Activated T-cell treated with anti-CD3 and anti-CD28 coated beads, Interleukin-2, amount 50 U/mL, for 4 hours (primary cell): ENCODE data around the gene ARHGEF16. TPM values are rescaled to one million over a fixed set of nuclear protein-coding genes. Genes with fewer than 3 reads are reported as not detected.

Experiments
- ATAC-seq, 2 donors: fragments of 200-7000 bp; cut with Tn5 transposase; one replicate each; pipeline ENCODE4 v1.10.0; 2021
- DNase-seq: peaks from one replicate; pipeline ENCODE4 v3.0.0-alpha.2; 2020
- H3K27me3 Mint-ChIP-seq: one replicate; pipeline ENCODE4 v1.8.0; 2021; ENCODE audit warnings: low read depth, mixed read lengths
- H3K36me3 Mint-ChIP-seq: one replicate; pipeline ENCODE4 v1.8.0; 2022; ENCODE audit warnings: mixed read lengths; ENCODE audit not compliant: insufficient read depth
- H3K4me1 Mint-ChIP-seq: one replicate; pipeline ENCODE4 v1.8.0; 2021; ENCODE audit warnings: low read depth, mixed read lengths
- H3K4me3 Mint-ChIP-seq: one replicate; pipeline ENCODE4 v1.8.0; 2021; ENCODE audit warnings: mild to moderate bottlenecking, moderate library complexity, mixed read lengths
- H3K9me3 Mint-ChIP-seq: one replicate; pipeline ENCODE4 v1.8.0; 2021; ENCODE audit warnings: mixed read lengths
- total RNA-seq, 3 donors: library from RNA; stranded (reverse); gene quantifications; one replicate each; pipeline ENCODE4 v1.2.1, GENCODE V29; 2021

Gene ARHGEF16
- under 1 TPM in 2 of 3 donors, not detected in 1; 0.13 to 0.15 TPM for total RNA-seq

DNA sequence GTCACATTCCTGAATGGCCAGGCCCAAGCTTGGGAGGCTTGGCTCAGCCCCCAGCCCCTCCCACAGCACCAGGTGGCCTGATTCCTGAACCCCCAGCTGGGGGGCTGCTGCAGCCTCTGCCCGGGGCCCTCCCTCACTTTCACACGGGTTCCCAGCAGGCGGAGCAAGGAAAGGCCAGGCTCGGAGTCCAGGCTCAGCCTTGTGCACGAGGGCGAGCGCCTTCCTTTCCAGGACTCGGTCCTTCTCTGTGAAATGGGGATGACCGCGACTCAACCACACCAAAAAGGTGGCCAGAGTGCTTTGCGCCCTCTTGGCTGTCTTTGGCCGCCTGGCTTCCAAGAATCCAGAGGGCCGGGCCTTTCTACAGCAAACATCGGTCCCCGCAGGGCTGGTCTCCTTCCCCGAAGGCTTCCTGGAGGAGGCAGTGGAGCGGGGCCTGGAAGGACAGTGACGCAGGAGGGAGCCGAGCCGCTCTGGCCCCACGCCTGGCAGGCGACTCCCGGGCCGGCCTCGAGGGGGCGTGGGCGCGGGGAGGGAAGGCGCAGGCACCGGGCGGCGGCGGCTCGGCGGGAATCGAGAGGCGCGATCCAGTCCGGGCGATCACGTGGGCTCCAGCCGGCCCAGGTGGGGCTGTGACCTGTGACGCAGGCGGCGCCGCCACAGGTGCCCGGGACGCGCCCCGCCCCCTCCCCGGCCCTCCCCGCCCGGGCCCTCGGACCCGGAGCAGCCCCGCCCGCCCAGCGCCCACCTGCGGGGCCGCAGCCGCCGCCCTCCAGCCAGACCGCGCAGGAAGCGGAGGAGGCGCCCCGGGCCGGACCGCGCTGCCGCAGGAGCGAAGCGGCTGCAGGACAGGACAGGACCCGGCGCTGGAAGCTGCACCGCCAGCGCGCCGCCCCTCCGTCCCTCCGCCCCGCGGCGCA is at the start of gene ARHGEF16:
Gene ARHGEF16, plus strand, starts transcription at position 775 of the 920 bp plus-strand sequence. CDS start 8,420 bp downstream, outside the sequence.
- peaks cover 13% of the 10 kb centered on the region for H3K27me3 Mint-ChIP-seq
- H3K4me3 Mint-ChIP-seq: peak within 1 kb of the TSS; percentile 62
- H3K36me3 Mint-ChIP-seq: no peaks in the 10 kb centered on the region
- no peaks in the 10 kb centered on the region for H3K9me3 Mint-ChIP-seq
- ATAC-seq: peak; percentile 36 to 39
- DNase-seq: no peak
- peaks cover 4% of the 10 kb centered on the region for H3K4me1 Mint-ChIP-seq

DNA sequence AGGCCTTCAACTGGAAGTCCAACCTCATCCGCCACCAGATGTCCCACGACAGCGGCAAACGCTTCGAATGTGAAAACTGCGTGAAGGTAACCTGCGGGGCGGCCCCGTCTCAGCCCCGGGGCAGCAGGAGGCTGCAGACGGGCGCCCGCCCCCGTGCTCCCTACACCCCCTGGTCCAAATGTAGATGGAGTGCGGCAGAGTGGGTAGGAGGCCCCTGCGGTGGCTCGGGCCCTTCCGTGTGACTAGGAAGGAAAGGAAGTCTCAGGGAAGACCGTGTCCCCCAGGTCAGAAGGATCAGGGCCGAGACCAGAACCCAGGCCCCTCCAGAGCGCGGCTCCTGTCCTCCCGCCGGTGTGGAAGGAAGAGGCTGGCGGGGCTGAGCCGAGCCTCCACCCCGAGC is 49.7 kb upstream of the ARHGEF16 start:
- Mint-ChIP-seq H3K36me3 (no peaks in the 10 kb centered on the region), H3K27me3 (no peaks in the 10 kb centered on the region), H3K9me3 (no peaks in the 10 kb centered on the region), H3K4me1 (no peaks in the 10 kb centered on the region), H3K4me3 (no peak overlapping the region)
- ATAC-seq: no peak
- DNase-seq: no peak

GRCh38 chr1:3405491-3405890 is 49.0 kb upstream of the ARHGEF16 start:
- H3K27me3 Mint-ChIP-seq: no peaks in the 10 kb centered on the region
- no peaks in the 10 kb centered on the region for H3K4me1 Mint-ChIP-seq
- H3K36me3 Mint-ChIP-seq: no peaks in the 10 kb centered on the region
- no peak for DNase-seq
- no peak overlapping the region for H3K4me3 Mint-ChIP-seq
- H3K9me3 Mint-ChIP-seq: no peaks in the 10 kb centered on the region
- ATAC-seq: no peak

DNA sequence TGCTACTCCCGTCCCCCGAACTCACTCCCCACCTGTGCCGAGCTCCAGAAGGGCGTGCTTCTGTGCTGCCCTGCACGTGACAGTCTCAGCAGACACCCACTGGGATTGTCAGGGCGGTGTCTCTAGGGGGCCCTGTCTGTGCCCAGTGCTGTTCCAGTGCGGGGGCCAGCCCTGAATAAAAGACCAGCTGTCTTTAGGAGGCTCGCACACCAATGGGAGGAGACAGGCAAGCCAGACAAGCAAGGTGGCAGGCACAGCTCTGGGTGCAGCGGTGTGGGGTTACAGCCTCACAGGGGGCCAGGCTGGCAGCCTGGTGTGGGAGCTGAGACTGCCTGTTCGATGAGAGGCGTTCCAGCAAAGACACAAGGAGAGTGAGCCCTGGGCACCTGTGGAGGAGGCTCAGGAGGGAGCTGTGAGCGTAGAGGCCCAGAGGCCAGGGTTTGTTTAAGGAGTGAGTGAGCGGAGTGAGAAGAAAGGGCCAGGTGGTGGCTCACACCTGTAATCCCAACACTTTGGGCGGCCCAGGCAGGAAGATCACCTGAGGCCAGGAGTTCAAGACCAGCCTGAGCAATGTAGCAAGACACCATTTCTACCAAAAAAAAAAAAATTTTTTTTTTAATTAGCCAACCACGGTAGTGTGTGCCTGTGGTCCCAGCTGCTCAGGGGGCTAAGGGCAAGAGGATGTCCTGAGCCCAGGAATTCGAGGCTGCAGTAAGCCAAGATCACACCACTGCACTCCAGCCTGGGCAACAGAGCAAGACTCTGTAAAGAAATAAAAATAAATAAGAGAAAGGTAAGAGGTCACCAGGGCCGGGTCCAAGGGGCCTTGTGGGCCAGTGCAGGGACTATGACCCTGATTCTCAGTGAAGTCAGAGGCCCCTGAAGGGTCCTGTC is 48.2 kb upstream of the ARHGEF16 start:
- H3K9me3 Mint-ChIP-seq: no peaks in the 10 kb centered on the region
- ATAC-seq (no peak), DNase-seq (no peak)
- H3K4me1 Mint-ChIP-seq: no peaks in the 10 kb centered on the region
- no peaks in the 10 kb centered on the region for H3K27me3 Mint-ChIP-seq
- no peaks in the 10 kb centered on the region for H3K36me3 Mint-ChIP-seq
- no peak overlapping the region for H3K4me3 Mint-ChIP-seq

DNA sequence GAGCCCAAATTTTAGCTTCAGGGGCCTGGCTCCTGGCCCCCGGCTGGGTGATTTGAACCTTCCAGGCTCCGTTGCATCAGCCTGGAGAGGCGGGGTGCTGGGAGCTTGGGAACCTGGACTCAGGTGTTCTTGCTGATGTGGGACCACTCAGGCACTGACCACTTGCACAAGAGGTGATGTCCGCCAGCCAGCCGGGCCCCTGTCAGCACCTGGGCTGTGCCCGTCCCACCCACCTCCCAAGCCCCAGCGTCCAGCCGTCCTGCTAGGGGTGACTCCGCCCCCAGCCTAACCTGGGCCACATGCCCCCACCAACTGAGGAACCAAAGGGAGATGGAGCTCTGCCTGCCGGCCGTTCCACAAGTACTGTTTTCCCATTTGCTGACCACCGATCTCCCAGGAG is 47.4 kb upstream of the ARHGEF16 start:
- Mint-ChIP-seq H3K36me3 (no peaks in the 10 kb centered on the region), H3K4me1 (no peaks in the 10 kb centered on the region), H3K4me3 (no peak overlapping the region), H3K27me3 (no peaks in the 10 kb centered on the region), H3K9me3 (no peaks in the 10 kb centered on the region)
- DNase-seq (no peak), ATAC-seq (no peak)

DNA sequence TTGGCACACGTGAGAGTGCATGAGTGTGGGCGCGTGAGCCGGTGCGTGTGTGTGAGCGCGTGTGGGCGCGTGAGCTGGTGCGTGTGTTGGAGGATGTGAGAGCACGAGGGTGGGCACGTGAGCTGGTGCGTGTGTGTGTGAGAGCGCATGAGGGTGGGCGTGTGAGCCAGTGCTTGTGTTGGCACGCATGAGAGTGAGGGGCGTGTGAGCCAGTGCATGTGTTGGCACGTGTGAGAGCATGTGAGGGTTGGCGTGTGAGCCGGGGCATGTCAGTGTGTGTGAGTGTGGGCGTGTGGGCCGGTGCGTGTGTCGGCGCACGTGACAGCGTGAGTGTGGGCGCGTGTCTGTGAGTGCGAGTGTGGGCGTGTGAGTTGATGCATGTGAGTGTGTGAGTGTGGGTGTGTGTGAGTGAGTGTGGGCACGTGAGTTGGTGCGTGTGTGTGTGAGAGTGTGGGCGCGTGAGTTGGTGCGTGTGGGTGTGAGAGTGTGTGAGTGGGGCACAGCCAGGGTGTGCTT is 45.7 kb upstream of the ARHGEF16 start:
- H3K4me1 Mint-ChIP-seq: no peaks in the 10 kb centered on the region

DNA sequence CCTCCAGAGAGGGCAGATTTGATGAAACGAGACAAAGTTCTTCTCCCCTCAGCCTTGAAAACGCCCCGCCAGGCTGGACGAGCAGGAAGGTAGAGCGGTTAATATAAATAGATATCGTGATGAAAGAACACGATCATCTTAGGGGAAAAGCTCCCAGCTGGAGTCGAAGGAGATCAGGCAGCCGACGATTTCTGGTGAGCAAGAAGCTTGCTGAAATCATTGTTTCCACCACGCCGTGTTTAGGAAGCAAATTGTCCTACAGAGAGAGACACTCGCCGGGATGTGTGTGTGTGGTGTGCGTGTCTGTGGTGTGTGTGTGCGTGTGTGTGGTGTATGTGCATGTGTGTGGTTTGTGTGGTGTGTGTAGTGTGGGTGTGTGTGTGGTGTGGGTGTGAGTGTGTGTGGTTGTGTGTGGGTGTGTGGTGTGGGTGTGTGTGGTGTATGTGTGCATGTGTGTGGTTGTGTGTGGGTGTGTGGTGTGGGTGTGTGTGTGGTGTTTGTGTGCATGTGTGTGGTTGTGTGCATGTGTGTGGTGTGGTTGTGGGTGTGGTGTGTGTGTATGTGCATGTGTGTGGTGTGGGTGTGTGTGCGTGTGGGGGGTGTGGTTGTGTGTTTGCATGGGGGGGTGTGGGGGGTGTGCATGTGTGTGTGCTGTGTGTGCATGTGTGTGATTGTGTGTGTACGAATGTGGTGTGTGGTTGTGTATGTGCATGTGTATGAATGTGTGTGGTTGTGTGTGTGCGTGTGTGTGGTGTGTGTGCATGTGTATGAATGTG is 44.9 kb upstream of the ARHGEF16 start:
- Mint-ChIP-seq H3K9me3 (no peaks in the 10 kb centered on the region), H3K36me3 (no peaks in the 10 kb centered on the region), H3K4me1 (no peaks in the 10 kb centered on the region), H3K27me3 (no peaks in the 10 kb centered on the region), H3K4me3 (no peak overlapping the region)
- no peak for ATAC-seq
- DNase-seq: no peak

More for the DNA sequence above, 45.7 kb upstream of the ARHGEF16 start:
- no peak overlapping the region for H3K4me3 Mint-ChIP-seq
- no peak for ATAC-seq
- no peaks in the 10 kb centered on the region for H3K36me3 Mint-ChIP-seq
- no peaks in the 10 kb centered on the region for H3K9me3 Mint-ChIP-seq
- DNase-seq: no peak
- no peaks in the 10 kb centered on the region for H3K27me3 Mint-ChIP-seq

DNA sequence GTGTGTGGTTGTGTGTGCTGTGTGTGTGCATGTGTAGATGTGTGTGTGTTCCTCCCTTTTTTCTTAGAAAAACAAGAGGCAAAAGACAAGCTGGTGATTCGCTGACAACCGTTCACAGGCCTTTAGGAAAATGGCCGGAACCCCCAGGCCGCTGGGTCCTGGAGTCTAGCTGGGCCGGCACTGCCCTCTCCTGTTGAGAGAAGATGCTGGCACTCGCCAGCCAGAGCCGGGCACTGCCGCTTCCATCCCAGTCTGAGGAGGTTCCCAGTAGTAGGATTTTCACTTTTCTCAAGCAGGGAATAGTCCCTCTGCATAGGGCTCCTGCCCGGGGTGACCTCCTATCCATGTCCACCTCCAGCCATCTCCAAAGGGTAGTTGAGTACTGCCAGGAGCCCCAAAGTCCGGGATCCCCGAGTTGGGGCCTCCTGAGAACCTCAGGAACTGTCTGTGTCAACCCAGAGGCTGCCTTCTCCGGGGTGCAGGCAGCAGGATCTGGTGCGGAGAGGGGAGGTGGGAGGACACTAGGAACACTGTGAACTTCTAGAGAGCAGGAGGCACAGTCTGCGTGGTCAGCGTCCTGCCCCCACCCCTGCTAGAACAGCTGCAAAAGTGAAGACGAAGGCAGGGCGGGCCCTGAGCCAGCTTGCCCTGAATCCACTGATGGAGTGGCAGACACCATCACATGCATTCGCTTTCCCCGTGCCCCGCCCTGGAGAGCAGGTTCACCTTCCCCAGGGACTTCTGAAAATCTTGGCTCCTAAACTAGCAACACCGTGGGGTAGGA is 44.1 kb upstream of the ARHGEF16 start:
- ATAC-seq (no peak), DNase-seq (no peak)
- Mint-ChIP-seq H3K9me3 (no peaks in the 10 kb centered on the region), H3K27me3 (no peaks in the 10 kb centered on the region), H3K4me1 (no peaks in the 10 kb centered on the region), H3K36me3 (no peaks in the 10 kb centered on the region), H3K4me3 (no peak overlapping the region)

DNA sequence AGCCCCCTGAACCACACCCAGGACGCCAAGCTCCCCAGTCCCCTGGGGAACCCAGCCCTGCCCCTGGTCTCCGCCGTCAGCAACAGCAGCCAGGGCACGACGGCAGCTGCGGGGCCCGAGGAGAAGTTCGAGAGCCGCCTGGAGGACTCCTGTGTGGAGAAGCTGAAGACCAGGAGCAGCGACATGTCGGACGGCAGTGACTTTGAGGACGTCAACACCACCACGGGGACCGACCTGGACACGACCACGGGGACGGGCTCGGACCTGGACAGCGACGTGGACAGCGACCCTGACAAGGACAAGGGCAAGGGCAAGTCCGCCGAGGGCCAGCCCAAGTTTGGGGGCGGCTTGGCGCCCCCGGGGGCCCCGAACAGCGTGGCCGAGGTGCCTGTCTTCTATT is 42.7 kb upstream of the ARHGEF16 start:
- H3K9me3 Mint-ChIP-seq: no peaks in the 10 kb centered on the region
- DNase-seq (no peak), ATAC-seq (no peak)
- no peak overlapping the region for H3K4me3 Mint-ChIP-seq
- no peaks in the 10 kb centered on the region for H3K36me3 Mint-ChIP-seq
- H3K4me1 Mint-ChIP-seq: no peaks in the 10 kb centered on the region
- no peaks in the 10 kb centered on the region for H3K27me3 Mint-ChIP-seq

GRCh38 chr1:3412376-3412775 is 42.1 kb upstream of the ARHGEF16 start:
- Mint-ChIP-seq H3K27me3 (no peaks in the 10 kb centered on the region), H3K36me3 (no peaks in the 10 kb centered on the region), H3K4me1 (no peaks in the 10 kb centered on the region), H3K4me3 (no peak overlapping the region), H3K9me3 (no peaks in the 10 kb centered on the region)
- ATAC-seq (no peak), DNase-seq (no peak)

DNA sequence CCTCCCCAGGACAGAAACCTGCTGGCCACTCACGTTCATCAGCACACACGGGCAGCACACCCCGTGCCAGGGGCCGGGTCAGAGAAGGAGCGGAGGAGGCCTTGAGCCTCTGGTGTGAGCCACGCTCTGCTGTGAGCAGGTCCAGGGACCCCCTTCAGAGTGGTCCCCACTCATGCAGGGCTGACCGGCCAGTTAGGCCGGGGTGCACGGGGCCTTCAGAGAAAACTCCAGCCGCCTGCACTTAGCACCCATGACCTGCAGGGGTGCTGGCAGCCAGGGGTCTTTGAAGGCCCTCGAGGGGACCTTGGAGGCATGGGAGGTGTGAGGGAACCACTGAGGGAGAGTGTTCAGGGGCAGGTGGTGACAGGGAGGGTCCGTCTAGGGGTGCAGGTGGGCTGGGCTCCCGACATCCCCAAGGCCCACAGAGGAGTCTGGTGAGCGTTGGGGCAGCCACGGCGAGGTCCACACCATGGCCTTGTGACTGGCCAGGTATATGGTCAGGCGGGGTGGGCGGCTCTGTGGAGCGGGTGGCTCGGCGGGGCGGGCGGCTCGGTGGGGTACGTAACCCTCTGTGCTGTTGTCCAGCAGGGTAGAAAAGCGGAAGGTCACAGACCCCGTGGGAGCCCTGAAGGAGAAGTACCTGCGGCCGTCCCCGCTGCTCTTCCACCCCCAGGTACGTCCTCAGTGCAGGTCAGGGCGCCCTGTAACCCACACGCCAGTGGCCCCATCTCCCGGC is 40.3 kb upstream of the ARHGEF16 start:
- Mint-ChIP-seq H3K4me1 (no peaks in the 10 kb centered on the region), H3K4me3 (no peak overlapping the region), H3K9me3 (no peaks in the 10 kb centered on the region), H3K36me3 (no peaks in the 10 kb centered on the region), H3K27me3 (no peaks in the 10 kb centered on the region)
- DNase-seq (no peak), ATAC-seq (no peak)

GRCh38 chr1:3415260-3416090 is 39.0 kb upstream of the ARHGEF16 start:
- ATAC-seq (no peak), DNase-seq (no peak)
- Mint-ChIP-seq H3K36me3 (no peaks in the 10 kb centered on the region), H3K4me1 (no peaks in the 10 kb centered on the region), H3K9me3 (no peaks in the 10 kb centered on the region), H3K4me3 (no peak overlapping the region), H3K27me3 (peaks cover 2% of the 10 kb centered on the region)
